Keratinocyte (primary cell): ENCODE measurements around the gene GALNS. TPM values are rescaled to one million over a fixed set of nuclear protein-coding genes. Genes with fewer than 3 reads are reported as not detected.

ENCODE experiments used
- DNase-seq: peaks from one replicate; pipeline ENCODE4 v3.0.0-alpha.2; 2011; ENCODE audit warnings: low read depth, missing footprints, low spot score
- FAIRE-seq: peaks from 2 replicates; lab custom pipeline; 2011; peaks lifted over from hg19 to GRCh38; lab: Jason Lieb, UNC
- H2AFZ ChIP-seq: 2 replicates; pipeline ENCODE4 v1.6.0; 2012; ENCODE audit warnings: low read length, control low read depth, inconsistent platforms; ENCODE audit not compliant: control insufficient read depth
- H3K27ac ChIP-seq: 2 replicates; pipeline ENCODE4 v1.5.1; 2011; ENCODE audit warnings: low read length; ENCODE audit not compliant: control insufficient read depth, insufficient read depth
- H3K27me3 ChIP-seq: 3 replicates; pipeline ENCODE4 v1.6.0; 2011; ENCODE audit warnings: low read length; ENCODE audit not compliant: control insufficient read depth, insufficient read depth; ENCODE audit errors: extremely low read depth
- H3K36me3 ChIP-seq, 2 experiments: 2 replicates in 1 of 2; 3 replicates in 1 of 2; pipeline ENCODE4 v1.5.1; 2011; ENCODE audit warnings: low read length in 2 of 2, mild to moderate bottlenecking in 1 of 2; ENCODE audit not compliant: control insufficient read depth in 2 of 2, insufficient read depth in 2 of 2; ENCODE audit errors: extremely low read depth in 1 of 2
- H3K4me1 ChIP-seq: 3 replicates; pipeline ENCODE4 v1.5.1; 2011; ENCODE audit warnings: low read length; ENCODE audit not compliant: control insufficient read depth, insufficient read depth; ENCODE audit errors: extremely low read depth
- H3K4me2 ChIP-seq: 3 replicates; pipeline ENCODE4 v1.6.0; 2011; ENCODE audit warnings: low read depth, low read length; ENCODE audit not compliant: control insufficient read depth, insufficient read depth; ENCODE audit errors: extremely low read depth
- H3K4me3 ChIP-seq, 3 experiments: fragments of 200-600 bp in 1 of 3; sonication (generic) in 1 of 3; 2 replicates in 2 of 3; 3 replicates in 1 of 3; pipeline ENCODE4 v1.5.1; 2011 to 2016; ENCODE audit warnings: low read length in 3 of 3, mild to moderate bottlenecking in 3 of 3, control low read depth in 2 of 3, inconsistent platforms in 1 of 3, low read depth in 1 of 3, mixed read lengths in 1 of 3, mixed run types in 1 of 3, moderate library complexity in 1 of 3; ENCODE audit not compliant: control insufficient read depth in 2 of 3, insufficient read depth in 2 of 3; ENCODE audit errors: extremely low read depth in 1 of 3
- H3K79me2 ChIP-seq: 2 replicates; pipeline ENCODE4 v1.6.0; 2012; ENCODE audit warnings: low read length; ENCODE audit not compliant: control insufficient read depth, insufficient read depth
- H3K9ac ChIP-seq: 3 replicates; pipeline ENCODE4 v1.6.0; 2011; ENCODE audit warnings: low read length; ENCODE audit not compliant: control insufficient read depth, insufficient read depth; ENCODE audit errors: extremely low read depth
- H3K9me1 ChIP-seq: 3 replicates; pipeline ENCODE4 v1.6.0; 2011; ENCODE audit warnings: low read length; ENCODE audit not compliant: control insufficient read depth, insufficient read depth; ENCODE audit errors: extremely low read depth
- H3K9me3 ChIP-seq: 2 replicates; pipeline ENCODE4 v1.5.1; 2012; ENCODE audit warnings: low read depth, low read length; ENCODE audit not compliant: control insufficient read depth
- H4K20me1 ChIP-seq: 3 replicates; pipeline ENCODE4 v1.6.0; 2011; ENCODE audit warnings: low read length; ENCODE audit not compliant: control insufficient read depth, insufficient read depth; ENCODE audit errors: extremely low read depth
- EZH2 ChIP-seq: IDR thresholded peaks from one replicate; pipeline ENCODE4 v1.6.1; 2012; ENCODE audit warnings: inconsistent platforms, mild to moderate bottlenecking, low read length, moderate library complexity
- dilution Hi-C: fragments of 300-500 bp; cut with MboI; formaldehyde crosslinking; loops from one replicate; pipeline ENCODE4 v1.7.0; 2020; ENCODE audit warnings: low sequenced_read_pairs; ENCODE audit not compliant: extremely low pct_ligation_motif_present
- polyA plus RNA-seq, 5 experiments: library from polyadenylated mRNA; depleted of rRNA in 3 of 5; stranded (reverse) in 3 of 5; stranded (forward) in 1 of 5; unstranded in 1 of 5; fragments of >200 nt; gene quantifications; 1 replicate in 1 of 5; 2 replicates in 3 of 5; 3 replicates in 1 of 5; pipeline versions ENCODE4 v1.2.1 to v1.2.3, GENCODE V29; 2011 to 2012; ENCODE audit warnings: missing spikeins in 2 of 5, low read depth in 1 of 5, low replicate concordance in 1 of 5
- TF ChIP-seq, protein P1 (sequence below), 3 experiments: IDR thresholded peaks in 1 of 3; conservative IDR thresholded peaks in 1 of 3; optimal IDR thresholded peaks in 1 of 3; 2 replicates in 2 of 3; 3 replicates in 1 of 3; pipeline versions ENCODE3 to v1.5.1; 2011; ENCODE audit warnings: low read length in 3 of 3, mild to moderate bottlenecking in 3 of 3, moderate library complexity in 2 of 3, control low read depth in 1 of 3, inconsistent platforms in 1 of 3; ENCODE audit not compliant: insufficient read depth in 2 of 3; ENCODE audit errors: extremely low read depth in 1 of 3

Gene GALNS
- polyA plus RNA-seq, 1 donor (not counting 4 experiments of a cell fraction or from before 2014, with no cell fraction given), result 8.3 TPM

DNA sequence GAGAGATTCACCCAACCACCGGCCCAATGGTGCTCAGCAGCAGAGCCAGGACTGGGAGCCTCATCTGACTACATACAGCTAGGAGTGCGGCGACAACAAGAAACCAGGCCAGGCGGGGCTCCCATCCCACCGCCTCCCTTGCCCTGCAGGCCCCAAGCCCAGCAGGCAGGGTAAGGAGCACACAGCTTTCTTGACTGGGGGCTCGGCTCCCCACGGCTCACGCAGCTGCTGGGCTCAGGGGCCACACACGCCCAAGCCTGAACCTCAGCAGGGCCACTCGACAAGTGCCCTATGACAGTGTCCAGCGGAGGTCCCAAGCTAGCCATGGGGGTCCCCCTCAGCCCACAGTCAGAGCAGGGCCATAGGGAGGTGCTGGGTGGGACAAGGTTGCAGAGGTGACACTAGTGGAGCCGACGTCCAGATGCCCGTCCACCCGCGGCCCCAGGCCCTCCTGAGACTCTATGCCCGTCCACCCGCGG is 85.4 kb downstream of the GALNS start:
- H3K4me1 ChIP-seq, result peaks cover 28% of the 10 kb centered on the region
- H3K27me3 ChIP-seq, result no peaks in the 10 kb centered on the region
- peak overlapping the region; percentile 81 for H3K4me2 ChIP-seq
- H3K9ac ChIP-seq, result peak overlapping the region; percentile 74
- H3K9me1 ChIP-seq, result peaks cover 6% of the 10 kb centered on the region
- H4K20me1 ChIP-seq, result peaks cover 53% of the 10 kb centered on the region
- DNase-seq, result no peak
- H3K36me3 ChIP-seq, result peaks cover 9 to 11% of the 10 kb centered on the region in 2 experiments
- H3K79me2 ChIP-seq, result peaks cover 97% of the 10 kb centered on the region
- H3K4me3 ChIP-seq, result peak overlapping the region in 1 of 3 experiments; percentile 31
- H3K27ac ChIP-seq, result peak overlapping the region; percentile 81
- H3K9me3 ChIP-seq, result no peaks in the 10 kb centered on the region
- TF ChIP-seq EZH2, result no peak
- TF ChIP-seq, protein P1, sequence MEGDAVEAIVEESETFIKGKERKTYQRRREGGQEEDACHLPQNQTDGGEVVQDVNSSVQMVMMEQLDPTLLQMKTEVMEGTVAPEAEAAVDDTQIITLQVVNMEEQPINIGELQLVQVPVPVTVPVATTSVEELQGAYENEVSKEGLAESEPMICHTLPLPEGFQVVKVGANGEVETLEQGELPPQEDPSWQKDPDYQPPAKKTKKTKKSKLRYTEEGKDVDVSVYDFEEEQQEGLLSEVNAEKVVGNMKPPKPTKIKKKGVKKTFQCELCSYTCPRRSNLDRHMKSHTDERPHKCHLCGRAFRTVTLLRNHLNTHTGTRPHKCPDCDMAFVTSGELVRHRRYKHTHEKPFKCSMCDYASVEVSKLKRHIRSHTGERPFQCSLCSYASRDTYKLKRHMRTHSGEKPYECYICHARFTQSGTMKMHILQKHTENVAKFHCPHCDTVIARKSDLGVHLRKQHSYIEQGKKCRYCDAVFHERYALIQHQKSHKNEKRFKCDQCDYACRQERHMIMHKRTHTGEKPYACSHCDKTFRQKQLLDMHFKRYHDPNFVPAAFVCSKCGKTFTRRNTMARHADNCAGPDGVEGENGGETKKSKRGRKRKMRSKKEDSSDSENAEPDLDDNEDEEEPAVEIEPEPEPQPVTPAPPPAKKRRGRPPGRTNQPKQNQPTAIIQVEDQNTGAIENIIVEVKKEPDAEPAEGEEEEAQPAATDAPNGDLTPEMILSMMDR (optimal IDR thresholded peaks at IDR 0.05 in 1 of 3, IDR thresholded peaks at IDR 0.05 in 1 of 3, conservative IDR thresholded peaks at IDR 0.05 in 1 of 3; ENCODE audit: extremely low read depth in 1 of 3, insufficient read depth in 2 of 3, low read length in 3 of 3), result no peak
- no peak for FAIRE-seq
- no peak overlapping the region for H2AFZ ChIP-seq
- dilution Hi-C loops, result loop anchor here (25.0 kb wide), 1 partner anchor 109 kb away; the partner anchor contains the start of genes CYBA and MVD

DNA sequence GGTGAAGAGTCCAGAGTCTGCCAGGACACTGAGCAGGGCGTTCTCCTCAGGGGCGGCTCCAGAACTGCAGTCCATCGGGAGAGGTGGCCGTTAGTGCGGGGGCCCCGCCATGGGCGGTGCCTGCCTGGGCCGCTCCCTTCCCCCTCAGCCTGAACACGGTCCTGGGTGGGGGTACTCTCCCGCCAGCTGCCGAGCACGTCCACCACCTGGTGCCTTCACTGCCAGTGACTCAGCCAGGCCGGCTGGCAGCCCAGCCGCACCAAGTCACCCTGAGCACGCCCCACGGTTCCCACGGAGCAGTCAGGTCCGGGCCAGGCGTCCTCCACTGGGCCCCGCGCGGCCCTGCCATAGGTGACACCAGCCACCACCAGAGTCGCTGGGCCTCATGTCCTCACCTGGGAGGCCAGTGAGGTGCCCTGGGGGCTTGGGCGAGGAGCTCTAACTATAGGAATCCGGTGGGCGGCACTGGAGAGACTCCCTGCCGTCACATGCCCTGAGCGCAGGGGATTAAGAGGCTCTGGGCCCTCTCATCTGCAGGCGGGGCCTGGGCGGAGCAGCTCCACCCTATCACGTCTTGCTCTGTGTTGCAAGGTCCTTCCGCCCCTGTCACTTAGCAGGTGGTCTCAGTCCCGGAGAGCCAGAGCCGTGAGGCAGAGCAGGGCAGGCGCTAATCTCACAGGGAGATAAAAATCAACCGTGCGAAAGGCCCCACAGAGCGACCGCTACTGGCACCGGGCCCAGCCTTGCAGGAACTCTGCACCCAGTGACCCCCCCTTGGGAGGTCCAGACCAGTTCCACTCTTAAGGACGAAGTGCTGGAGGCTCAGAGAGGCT is 86.1 kb downstream of the GALNS start:
- Histone ChIP-seq H3K4me2 (peak overlapping the region; percentile 81), H3K9ac (peak overlapping the region; percentile 74), H3K9me3 (no peaks in the 10 kb centered on the region), H2AFZ (no peak overlapping the region), H3K9me1 (peaks cover 6% of the 10 kb centered on the region), H3K27ac (peak overlapping the region; percentile 81), H4K20me1 (peaks cover 52% of the 10 kb centered on the region), H3K27me3 (no peaks in the 10 kb centered on the region), H3K36me3 (peaks cover 11 to 12% of the 10 kb centered on the region in 2 experiments), H3K79me2 (peaks cover 97% of the 10 kb centered on the region), H3K4me3 (peak overlapping the region in 2 of 3 experiments; percentile 37 to 38), H3K4me1 (peaks cover 33% of the 10 kb centered on the region)
- dilution Hi-C loops, result loop anchor here (25.0 kb wide), 1 partner anchor 108 kb away; the partner anchor contains the start of genes CYBA and MVD
- FAIRE-seq (no peak), DNase-seq (peak; percentile 49)
- TF ChIP-seq, protein P1 (optimal IDR thresholded peaks at IDR 0.05 in 1 of 3, IDR thresholded peaks at IDR 0.05 in 1 of 3, conservative IDR thresholded peaks at IDR 0.05 in 1 of 3; ENCODE audit: extremely low read depth in 1 of 3, insufficient read depth in 2 of 3, low read length in 3 of 3), result no peak
- TF ChIP-seq EZH2, result no peak
